IPS-20b (cell line): Measurements from ENCODE around the gene PRKCB.
A peak's percentile ranks its signal among the peaks of the same experiment; 100 is the strongest.

ENCODE experiments used
- H3K27ac ChIP-seq: one replicate; pipeline ENCODE4 v1.5.1; 2013; ENCODE audit warnings: low read length
- H3K27me3 ChIP-seq: 2 replicates; pipeline ENCODE4 v1.6.1; 2013; ENCODE audit warnings: mild to moderate bottlenecking, low read length, inconsistent platforms; ENCODE audit not compliant: insufficient read depth
- H3K36me3 ChIP-seq: 2 replicates; pipeline ENCODE4 v1.6.1; 2013; ENCODE audit warnings: low read depth, mild to moderate bottlenecking, inconsistent platforms, low read length, moderate library complexity; ENCODE audit not compliant: insufficient read depth
- H3K4me1 ChIP-seq: 2 replicates; pipeline ENCODE4 v1.6.1; 2013; ENCODE audit warnings: mild to moderate bottlenecking, control low read depth, inconsistent platforms, low read length, moderate library complexity; ENCODE audit not compliant: insufficient read depth
- H3K4me3 ChIP-seq: 2 replicates; pipeline ENCODE4 v1.5.1; 2013; ENCODE audit warnings: mild to moderate bottlenecking, low read length, inconsistent platforms
- H3K9ac ChIP-seq: 2 replicates; pipeline ENCODE4 v1.6.1; 2013; ENCODE audit warnings: low read depth, mild to moderate bottlenecking, inconsistent platforms, low read length, moderate library complexity
- H3K9me3 ChIP-seq: 2 replicates; pipeline ENCODE4 v1.6.1; 2013; ENCODE audit warnings: mild to moderate bottlenecking, low read depth, low read length, inconsistent platforms; ENCODE audit not compliant: insufficient read depth

Gene PRKCB

GRCh38 chr16:24255456-24256371 lies 419.9 kb downstream of the PRKCB start, which contains the start of gene CACNG3:
Gene CACNG3, plus strand, starts transcription at chr16:24256335. Its CDS starts 420 bp downstream, at chr16:24256755.
- H3K4me3 ChIP-seq: peak within 1 kb of the TSS; percentile 61

GRCh38 chr16:24257958-24258357 lies 422.2 kb downstream of the PRKCB start:
- Histone ChIP-seq H3K9me3 (no peaks in the 10 kb centered on the region), H3K36me3 (no peaks in the 10 kb centered on the region), H3K4me1 (0 out of 2 replicates have a peak, but pooled peaks cover 3% of the 10 kb centered on the region), H3K4me3 (no peak overlapping the region), H3K27me3 (peaks cover 58% of the 10 kb centered on the region), H3K9ac (no peak overlapping the region; the same call in 1 of the 2 replicates), H3K27ac (peak overlapping the region; percentile 14)

More at GRCh38 chr16:24255456-24256371, 419.9 kb downstream of the PRKCB start, which contains the start of gene CACNG3:
- H3K27ac ChIP-seq: no peak within 1 kb of the TSS
- H3K27me3 ChIP-seq: peaks cover 57% of the 10 kb centered on the region
- H3K4me1 ChIP-seq: 0 out of 2 replicates have a peak, but pooled peaks cover 3% of the 10 kb centered on the region
- no peak within 1 kb of the TSS for H3K9ac ChIP-seq
- no peaks in the 10 kb centered on the region for H3K9me3 ChIP-seq
- H3K36me3 ChIP-seq: no peaks in the 10 kb centered on the region

- Histone ChIP-seq H3K9me3 (no peaks in the 10 kb centered on the region), H3K27me3 (peaks cover 52% of the 10 kb centered on the region), H3K4me1 (no peaks in the 10 kb centered on the region), H3K27ac (no peak overlapping the region), H3K36me3 (no peaks in the 10 kb centered on the region), H3K4me3 (no peak overlapping the region), H3K9ac (no peak overlapping the region)
These were observed 423.0 kb downstream of the PRKCB start for GRCh38 chr16:24258791-24259190.

- Histone ChIP-seq H3K27me3 (peaks cover 12% of the 10 kb centered on the region; the same call in 1 of the 2 replicates), H3K36me3 (no peaks in the 10 kb centered on the region), H3K4me1 (no peaks in the 10 kb centered on the region), H3K4me3 (no peak overlapping the region), H3K9ac (no peak overlapping the region), H3K9me3 (no peaks in the 10 kb centered on the region), H3K27ac (no peak overlapping the region)
These were observed 427.0 kb downstream of the PRKCB start for GRCh38 chr16:24262816-24263215.
